NAMALWA (cell line): ENCODE measurements around the gene CDA.

Experiments
- DNase-seq: peaks from one replicate; pipeline ENCODE4 v3.0.0-alpha.2; 2015; ENCODE audit warnings: low spot score

CDA gene

DNA sequence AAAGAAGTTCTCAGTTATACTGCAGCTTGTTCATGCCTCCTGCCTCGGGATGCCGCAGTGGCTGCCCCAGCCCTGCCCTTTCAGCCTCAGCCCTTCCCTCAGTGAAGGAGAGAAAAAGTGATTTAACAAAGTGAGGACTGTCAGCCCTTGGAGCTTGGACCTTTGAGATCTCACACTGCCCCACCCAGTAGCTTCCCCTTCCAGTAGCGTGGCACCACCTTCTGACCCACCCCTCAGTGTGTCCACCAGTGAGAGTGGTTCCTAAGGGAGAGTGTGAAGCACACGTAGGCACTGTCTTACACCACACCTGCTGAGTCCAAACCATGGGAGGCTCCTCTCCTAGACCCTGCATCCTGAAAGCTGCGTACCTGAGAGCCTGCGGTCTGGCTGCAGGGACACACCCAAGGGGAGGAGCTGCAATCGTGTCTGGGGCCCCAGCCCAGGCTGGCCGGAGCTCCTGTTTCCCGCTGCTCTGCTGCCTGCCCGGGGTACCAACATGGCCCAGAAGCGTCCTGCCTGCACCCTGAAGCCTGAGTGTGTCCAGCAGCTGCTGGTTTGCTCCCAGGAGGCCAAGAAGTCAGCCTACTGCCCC lies at the start of gene CDA:
TSS of gene CDA (plus strand) at position 464 of the 592 bp plus-strand sequence. CDS start at position 497, 33 bp downstream.
- no peak for DNase-seq

DNA sequence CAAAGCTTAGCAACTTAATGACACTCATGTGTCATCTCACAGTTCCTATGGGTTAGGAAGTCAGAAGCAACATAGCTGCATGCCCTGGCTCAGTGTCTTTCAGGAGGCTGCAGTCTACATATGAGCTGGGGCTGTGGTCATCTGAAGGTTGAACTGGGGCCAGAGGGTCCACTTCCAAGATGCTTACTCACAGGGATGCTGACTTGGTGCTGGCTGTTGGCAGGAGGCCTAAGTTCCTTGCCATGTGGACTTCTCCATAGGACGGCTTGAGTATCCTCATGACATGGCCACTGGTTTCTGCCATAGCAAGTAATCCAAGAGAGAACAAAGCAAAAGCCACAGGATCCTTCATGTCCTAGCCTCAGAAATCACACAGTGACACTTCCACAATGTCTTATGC lies 48.6 kb upstream of the CDA start:
- DNase-seq = no peak

DNA sequence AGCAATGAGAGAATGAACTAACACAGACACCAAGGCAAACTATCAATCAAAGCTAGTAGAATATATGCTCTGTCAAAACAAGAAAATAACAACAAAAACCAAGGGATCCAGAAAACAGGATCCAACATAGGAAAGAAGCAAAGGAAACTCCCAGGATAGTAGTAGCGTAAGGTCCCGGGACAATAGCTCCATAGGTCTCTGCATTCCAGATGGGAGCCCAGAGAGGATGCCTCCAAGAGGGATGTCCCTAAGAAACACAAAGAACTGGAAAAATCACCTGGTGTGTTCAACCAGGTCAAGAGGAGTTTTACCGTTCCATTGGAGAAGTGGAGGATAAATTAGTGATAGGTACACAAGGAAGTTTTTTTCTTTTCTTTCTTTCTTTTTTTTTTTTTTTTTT lies 42.3 kb upstream of the CDA start:
- DNase-seq = no peak

DNA sequence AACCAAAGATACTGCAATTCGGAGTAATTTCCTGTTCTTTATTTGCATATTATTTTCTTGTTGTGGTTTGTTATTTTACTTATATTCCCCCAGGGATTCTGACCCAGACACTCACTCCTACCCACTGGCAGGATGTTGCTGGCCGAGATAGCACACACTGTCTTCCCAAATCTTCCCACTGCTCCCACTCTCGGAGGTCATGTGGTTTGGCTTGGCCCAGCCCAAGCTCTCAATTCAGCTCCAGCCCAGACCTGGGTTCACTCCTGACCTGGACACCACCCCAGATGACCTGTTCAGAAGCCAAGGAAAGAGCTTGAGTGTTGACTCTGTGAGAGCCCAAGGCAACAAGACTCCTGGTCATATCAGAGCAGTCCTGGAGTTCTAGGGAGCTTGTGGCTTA lies 37.7 kb upstream of the CDA start:
- DNase-seq = no peak

DNA sequence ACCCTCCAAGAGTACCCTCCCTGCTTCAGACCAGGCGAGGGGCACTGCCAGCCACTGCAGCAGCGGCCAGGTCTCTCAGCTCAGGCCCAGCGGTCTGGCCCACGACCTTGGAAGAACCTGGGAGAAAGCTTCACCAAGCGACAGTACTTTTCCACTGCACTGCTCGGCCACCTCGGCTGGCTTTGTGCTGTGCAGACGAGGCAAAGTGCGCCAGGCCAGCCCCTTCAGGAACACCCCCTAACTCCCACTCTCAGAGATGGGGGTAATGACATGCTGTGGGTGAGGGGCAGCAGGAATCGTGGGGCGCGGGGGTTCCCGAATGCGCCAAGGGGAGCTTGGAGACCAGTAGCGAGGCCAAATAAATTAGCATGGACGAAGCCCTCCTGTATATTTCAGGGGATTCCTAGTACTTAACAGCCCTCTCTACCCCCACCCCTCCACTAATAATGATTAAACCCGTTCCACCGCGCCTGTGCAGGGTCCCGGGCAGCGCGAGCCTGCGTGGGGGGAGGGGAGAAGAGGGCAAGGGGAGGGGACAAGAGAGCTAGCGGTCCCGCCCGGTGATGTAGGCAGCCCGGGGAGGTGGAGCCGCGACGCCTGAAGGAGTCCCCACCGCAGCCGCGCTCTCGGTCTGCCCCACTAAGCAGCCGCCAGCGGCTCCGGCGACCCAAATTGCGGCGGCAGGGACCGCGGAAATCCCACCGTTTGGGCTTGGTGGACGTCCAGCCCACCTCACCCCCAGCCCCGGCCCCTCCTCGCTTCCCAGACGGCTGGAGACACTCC lies 36.8 kb upstream of the CDA start, which contains the start of gene FAM43B:
TSS of gene FAM43B (plus strand) at position 629 of the 783 bp plus-strand sequence. CDS start 401 bp downstream, outside the sequence.
- DNase-seq = no peak

DNA sequence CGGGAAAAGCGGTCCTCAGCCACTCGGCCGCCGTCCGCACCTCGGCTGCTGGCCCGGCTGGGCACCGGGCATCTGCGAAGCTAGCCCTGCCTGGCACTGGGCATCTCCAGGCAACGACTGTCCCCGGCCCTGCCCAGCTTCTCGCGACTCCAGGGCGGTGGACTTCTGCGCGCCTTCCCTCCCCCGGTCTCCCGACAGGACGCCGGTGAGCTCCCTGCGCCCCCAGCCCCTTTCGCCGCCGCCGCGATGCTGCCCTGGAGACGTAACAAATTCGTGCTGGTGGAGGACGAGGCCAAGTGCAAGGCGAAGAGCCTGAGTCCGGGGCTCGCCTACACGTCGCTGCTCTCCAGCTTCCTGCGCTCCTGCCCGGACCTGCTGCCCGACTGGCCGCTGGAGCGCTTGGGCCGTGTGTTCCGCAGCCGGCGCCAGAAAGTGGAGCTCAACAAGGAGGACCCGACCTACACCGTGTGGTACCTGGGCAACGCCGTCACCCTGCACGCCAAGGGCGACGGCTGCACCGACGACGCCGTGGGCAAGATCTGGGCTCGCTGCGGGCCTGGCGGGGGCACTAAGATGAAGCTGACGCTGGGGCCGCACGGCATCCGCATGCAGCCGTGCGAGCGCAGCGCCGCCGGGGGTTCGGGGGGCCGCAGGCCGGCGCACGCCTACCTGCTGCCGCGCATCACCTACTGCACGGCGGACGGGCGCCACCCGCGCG lies 36.0 kb upstream of the CDA start:
- no peak for DNase-seq

DNA sequence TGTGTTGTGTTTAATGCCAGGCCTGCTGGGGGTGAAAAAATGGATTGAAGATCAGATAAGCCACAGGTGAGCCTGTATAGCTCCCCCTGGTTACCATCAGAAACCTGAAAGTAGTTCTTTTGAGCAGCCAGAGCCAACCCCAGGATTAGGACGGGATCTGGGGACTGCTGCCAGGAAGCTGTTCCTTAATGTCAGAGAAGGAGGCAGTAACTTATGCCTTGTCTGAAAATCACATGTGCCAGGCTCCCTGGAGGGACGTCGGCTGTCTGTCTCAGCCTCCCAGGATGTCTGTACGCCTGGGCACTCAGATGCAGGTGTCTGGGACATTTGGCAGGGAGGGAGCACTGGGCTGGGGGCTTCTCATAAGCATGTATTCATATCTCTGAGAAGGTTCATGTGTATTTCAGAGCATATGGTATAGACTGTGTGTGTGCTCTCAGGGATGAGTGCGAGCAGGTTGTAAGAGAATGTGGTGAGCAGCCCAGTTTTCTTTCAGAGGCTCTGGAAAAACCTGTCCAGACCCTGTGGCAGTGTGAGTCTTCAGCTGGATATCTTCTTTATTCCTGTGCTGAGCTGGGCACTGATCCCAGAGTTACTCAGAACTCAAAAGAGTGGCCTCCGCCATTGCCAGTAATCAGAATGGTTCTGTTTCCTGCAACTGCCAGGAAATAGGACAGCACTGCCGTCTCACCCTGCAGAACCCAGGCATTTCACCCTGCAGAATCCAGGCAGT lies 33.7 kb upstream of the CDA start:
- no peak for DNase-seq

DNA sequence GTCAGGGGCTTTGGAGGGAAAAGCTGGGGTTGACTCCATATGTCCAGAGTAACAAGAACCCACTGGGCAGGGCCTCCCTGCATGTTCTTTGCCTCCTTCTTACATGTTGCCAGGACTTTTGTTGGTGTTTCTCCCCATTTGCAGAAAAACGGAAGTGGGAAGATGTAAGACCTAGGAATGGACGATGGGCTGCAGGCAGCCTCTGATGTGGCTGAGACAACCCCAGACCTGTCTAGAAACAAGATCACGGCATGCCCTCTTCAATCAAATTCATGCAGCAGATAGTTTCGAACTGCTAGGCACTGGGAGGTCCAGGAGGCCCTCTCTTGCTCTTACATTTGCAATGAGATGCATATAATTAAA lies 33.2 kb upstream of the CDA start:
- no peak for DNase-seq

DNA sequence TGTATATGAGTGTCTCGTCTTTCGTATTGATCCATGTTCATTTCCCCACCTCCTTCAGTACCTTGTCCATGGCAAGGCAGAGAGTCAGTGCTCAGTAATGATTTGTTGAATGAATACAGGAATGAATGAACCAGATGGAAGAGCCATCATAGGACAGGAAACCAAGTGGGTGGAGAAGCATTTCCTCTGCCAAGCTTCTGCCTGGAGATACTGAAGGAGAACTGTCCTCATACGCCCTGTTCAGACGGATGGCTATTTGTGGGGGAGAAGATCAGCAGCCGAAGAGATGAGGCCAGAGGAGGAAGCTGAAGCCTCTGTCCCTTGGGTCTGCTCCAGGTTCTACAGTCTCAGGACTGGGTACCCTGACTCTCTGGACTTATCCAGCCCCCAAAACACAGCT lies 30.7 kb upstream of the CDA start:
- no peak for DNase-seq

DNA sequence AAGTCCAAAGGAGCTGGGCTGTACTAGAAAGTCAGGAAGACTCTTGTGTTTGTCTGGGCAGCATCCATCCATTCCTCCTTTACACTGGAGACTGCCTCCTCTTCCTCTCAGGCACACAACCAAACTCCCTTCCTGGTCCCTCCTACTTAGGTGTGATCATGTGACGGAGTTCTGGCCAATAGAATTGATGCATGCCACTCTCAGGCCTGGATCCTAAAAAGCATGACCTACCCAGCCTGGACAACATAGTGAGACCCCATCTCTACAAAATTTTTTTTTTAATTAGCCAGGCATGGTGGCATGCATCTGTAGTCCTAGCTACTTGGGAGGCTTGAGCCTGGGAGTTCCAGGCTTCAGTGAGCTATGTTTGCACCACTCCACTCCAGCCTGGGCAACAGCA lies 27.9 kb upstream of the CDA start:
- DNase-seq = no peak

DNA sequence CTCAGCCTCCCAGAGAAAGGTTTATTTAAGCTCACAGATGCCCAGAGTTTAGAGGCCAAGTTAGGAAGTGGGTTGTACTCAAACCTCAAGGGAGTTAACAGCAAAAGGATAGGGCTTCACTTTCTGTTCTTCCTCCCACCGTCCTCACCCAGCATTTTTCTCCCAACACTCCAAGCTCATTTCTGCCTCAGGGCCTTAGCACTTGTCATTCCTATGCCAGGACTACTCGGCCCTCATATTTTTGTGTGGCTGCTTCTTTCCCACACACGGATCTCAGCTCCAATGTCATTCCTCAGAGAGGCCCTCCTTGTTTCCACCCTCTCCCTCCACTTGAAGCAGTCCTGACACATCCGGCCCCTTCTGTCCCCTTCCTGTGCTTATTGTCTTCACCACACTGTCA lies 23.7 kb upstream of the CDA start:
- no peak for DNase-seq

DNA sequence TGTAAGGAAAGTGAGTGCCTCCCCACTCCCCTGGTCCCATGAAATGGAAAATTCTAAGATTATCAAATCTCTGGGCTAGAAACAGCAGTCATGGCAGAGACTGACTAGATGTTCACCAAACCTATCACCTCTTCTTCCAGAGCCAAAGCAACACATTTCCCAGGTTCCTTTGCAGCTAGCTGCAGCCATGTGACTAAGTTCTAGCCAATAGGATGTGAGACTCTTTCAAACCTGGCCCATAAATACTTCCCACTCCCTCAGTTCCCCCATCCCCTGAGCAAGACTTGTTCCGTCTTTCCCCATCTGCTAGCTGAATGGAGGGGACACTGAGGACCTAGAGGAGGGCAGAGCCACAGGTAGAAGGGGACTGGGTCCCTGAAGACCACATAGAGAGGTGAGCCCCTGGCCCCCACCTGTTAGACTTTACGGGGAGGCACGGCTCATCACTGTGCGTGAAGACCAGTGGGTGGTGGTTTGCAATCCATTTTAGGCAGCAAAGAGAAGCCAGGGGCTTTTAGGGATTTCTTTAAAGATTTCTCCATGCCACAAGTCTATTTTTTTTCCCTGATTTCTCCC lies 19.3 kb upstream of the CDA start:
- peak; percentile 14 for DNase-seq

DNA sequence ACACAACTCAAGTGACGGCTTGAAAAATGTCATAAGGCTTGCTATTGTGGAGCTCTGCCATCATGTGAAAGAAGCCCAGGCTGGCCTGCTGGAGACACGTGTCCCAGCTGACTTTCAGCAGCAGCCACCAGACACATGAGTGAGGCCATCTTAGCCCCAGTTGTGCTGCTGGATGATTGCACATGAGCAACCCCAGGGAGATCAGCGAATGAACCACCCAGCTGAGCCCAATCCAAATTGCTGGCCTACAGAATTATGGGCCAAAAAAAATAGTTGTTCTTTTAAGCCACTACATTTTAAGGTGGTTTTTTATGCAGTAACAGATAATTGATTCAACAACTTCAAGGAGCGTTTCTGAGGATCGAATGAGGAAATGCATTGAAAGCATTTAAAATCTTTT lies 17.5 kb upstream of the CDA start:
- no peak for DNase-seq

DNA sequence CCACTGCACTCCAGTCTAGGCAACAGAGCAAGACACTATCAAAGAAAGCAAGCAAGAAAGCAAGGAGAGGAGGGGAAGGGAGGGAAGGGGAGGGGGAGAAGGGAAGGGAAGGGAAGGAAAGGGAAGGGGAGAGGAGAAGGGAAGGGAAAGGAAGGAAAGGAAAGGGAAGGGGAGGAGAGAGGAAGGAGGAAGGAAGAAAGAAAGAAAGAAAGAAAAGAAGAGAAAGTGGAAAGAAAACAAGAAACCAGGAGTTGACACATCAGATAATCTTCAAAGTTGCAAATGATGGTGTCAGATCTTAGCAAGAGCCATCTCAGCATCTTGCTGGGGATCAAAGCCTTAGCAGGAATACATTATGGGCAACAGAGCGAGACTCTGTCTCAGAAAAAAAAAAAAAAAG lies 14.9 kb upstream of the CDA start:
- no peak for DNase-seq

DNA sequence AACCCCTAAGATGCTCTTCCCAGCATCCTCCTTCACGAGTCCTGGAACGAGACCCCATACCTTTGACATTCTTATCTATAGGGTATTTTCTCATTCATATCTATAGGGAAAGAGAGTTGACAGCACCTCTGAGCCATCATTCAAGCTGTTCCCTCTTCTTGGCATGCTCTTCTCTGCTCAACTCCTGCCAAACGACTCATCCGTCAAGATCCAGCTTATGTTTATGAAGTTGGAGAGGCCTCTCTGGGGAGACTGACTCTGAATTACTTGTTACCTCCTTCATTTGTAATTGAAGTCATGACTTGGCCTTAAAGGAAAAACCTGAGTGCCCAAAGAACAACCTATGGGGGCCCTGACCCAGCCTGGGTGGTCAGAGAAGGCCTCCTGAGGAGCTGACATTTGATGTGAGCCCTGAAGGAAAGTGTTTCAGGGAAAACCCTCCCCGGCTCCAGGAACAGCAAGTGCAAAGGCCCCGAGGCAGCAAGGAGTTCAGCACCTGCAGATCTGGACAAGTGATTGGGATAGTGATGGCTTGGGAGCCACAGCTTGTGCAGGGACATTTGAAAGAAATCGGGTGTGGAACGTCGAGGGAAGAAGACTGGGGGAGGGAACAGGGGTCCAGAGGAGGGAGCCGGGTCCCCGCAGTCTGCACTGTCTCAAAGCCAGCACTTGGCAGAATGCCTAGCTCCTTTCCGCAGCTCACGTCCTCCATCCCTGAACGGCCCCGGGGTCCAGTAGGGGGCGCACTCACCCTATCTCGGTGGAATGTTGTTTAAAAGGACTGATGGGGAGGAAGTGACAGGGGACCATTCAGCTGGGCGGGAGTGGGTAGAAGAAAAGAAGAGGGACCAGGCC lies 14.0 kb upstream of the CDA start:
- DNase-seq = peak; percentile 80

DNA sequence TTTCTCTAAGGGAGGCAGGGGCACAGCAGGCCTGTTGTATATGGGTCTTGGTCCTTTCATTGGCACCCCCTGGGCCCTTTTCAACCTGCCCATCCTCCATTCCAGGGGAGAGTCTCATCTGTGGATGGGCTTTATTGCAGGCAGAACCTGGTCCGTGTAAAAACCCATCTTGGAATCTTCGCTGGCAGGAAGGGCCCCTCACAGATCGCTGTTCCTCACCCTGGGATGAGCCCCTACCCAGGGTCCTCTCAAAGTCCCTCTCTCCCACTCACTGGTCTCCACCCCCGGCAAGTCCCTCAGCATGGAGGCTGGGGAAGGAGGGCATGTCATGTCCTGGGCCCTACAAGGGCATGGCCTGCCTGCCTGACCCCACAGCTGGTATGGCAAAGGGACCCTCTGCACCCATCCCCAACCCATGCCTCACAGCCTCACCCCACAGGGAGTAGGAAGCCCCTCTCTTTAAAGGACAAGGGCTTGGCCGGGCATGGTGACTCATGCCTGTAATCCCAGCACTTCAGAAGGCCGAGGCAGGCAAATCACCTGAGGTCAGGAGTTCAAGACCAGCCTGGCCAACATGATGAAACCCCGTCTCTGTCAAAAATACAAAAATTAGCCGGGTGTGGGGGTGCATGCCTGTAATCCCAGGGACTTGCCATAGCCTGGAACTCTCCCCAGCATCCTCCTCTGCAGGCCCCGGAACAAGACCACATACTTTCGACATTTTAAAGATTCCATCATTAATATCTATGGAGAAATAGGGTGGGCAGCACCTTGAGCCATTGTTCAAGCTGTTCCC lies 13.2 kb upstream of the CDA start:
- no peak for DNase-seq

DNA sequence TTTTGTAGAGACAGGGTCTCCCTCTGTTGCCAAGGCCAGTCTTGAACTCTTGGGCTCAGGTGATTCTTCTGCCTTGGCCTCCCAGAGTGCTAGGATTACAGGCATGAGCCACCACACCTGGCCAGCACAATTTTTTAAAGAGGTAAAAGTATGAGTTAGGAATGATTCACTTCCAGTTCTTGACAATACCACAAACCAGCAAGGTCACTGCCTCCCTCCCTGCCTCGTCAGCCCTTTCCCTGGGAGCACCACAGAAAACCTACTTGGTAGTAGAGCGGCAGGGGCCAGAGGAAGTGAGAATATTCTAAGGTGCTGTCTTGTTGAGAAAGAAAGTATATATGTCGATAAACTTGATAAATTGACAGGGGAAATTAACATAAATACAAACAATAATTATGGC lies 10.8 kb upstream of the CDA start:
- DNase-seq = no peak

DNA sequence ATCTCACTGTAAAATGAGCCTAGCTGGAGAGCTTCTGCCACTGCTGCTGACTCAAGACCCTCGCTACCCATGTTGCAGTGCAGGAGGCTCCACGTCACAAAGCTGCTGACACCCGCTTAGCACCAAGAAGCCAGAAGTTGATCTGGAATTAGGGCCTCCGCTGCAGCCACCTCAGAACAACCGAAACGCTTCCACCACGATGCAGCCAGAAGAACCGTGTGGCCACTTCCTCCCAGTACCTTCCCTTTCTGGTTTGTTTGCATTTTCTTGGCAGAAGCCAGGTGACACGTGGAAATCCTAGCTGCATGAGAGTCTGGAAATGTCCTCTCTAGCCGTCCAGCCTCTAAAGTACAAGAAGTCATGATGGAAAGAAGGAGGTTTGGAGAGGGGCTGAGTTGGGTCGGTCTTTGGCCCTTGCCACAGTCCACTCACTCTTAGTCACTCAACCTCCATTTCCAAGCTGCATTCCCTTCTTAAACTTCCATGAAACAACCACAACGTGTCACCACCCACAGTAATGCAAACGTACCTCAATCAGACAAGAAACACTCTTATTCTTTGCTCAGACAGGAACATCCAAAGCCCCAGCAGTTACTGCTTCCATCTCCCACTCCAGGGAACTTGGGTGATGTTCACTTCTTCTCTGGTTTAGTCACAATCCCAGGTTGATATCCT lies 10.0 kb upstream of the CDA start:
- DNase-seq = no peak

DNA sequence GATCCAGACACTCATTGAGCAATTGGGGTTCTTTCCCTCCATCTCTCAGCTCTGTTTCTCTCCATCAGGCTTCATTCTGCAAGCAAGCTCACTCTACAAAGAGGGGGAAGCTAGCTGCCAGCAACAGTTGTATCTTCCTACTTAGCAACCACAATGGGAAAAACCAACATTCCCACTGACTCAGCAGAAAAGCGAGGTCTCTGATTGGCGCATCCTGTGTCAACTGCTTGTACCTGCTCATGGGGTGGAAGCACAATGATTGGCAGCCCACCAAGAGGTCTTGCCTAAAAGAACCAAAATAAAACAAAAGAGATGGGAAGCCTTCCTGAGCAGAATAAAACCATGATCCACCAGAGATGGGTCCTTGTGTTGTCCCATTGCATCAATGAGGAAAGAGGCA lies 4.0 kb upstream of the CDA start:
- DNase-seq = no peak
